BJ (cell line): Measurements from ENCODE around the gene CCDC102A. TPM values are rescaled to one million over a fixed set of nuclear protein-coding genes. Genes with fewer than 3 reads are reported as not detected.
A peak's percentile ranks its signal among the peaks of the same experiment; 100 is the strongest.

ENCODE experiments used
- CTCF ChIA-PET: fragments of 350-600 bp; formaldehyde crosslinking; extraction: SDS; loops from one replicate; lab custom pipeline; 2021; ENCODE audit warnings: antibody characterized with exemption, inconsistent platforms; lab: Yijun Ruan, JAX
- POLR2A ChIA-PET: fragments of 300-600 bp; sonication (Branson Sonifier 250); formaldehyde crosslinking; extraction: SDS; loops from one replicate; lab custom pipeline; 2021; ENCODE audit warnings: antibody characterized with exemption; lab: Charles Lee
- DNase-seq: peaks from one replicate; pipeline ENCODE4 v3.0.0-alpha.2; 2011; ENCODE audit warnings: low read depth
- H3K27me3 ChIP-seq: 2 replicates; pipeline ENCODE4 v1.6.0; 2011; ENCODE audit warnings: low read length; ENCODE audit not compliant: control insufficient read depth, insufficient read depth
- H3K36me3 ChIP-seq: 2 replicates; pipeline ENCODE4 v1.5.1; 2011; ENCODE audit warnings: low read length; ENCODE audit not compliant: control insufficient read depth, insufficient read depth
- H3K4me3 ChIP-seq: 2 replicates; pipeline ENCODE4 v1.5.1; 2011; ENCODE audit warnings: low read depth, mild to moderate bottlenecking, control low read depth, low read length
- polyA plus RNA-seq: library from polyadenylated mRNA; depleted of rRNA; stranded (reverse); fragments of >200 nt; gene quantifications from 2 replicates; pipeline ENCODE4 v1.2.3, GENCODE V29; 2011
- TF ChIP-seq, protein P1 (sequence below): IDR thresholded peaks from 2 replicates; pipeline ENCODE4 v1.5.1; 2011; ENCODE audit warnings: low read depth, mild to moderate bottlenecking, control low read depth, inconsistent platforms, low read length, moderate library complexity; ENCODE audit not compliant: insufficient read depth

The CCDC102A gene
- polyA plus RNA-seq, 1 experiment, result 13.6 TPM

DNA sequence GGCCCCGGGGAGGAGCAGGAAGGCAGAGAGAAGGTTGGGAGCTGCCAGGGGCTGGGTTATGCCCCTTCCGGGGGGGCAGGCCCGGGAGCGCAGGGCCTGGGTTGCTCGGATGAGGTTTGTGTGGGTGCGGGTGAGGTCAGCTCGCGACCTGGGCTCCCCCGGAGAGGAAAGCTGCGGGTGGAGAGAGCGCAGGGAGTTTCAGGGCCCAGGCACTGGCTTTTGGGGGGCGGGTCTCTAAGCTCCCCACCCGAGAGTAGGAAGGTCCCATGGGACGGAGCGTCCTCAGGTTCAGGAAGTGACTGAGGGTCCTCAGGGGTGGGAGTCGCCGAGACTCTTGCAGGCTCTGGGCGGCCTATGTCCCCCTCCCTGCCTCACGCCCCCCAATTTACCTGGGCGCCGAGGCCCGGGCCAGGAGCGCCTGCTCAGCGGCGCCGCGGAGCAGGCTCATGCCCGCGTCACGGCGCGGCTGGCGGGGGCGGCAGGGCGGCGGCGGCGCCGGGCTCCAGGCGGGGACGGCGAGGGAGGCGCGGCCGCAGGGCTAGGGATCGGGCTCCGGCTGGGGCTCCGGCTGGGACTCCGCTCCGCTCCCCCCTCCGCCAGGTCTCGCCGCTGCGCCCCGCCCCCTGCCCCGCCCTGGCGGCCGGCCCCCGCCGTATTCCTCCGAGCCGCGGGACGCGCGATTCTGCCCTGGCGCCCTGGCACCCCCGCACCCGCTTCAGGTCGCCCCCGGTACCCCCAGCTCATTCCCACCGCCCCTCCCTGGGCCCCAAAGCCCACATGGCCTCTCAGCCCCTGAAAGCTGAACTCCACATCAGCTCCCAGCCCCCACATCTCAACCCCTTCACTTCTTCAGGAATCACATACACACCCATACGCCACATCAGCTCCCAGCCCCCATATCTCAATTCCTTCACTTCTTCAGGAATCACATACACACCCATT is 50.2 kb downstream of the CCDC102A start, which contains the start of gene DOK4:
DOK4 (minus strand) TSS at position 578 of the 942 bp plus-strand sequence. CDS start 6,986 bp downstream, outside the sequence.
- ChIA-PET CTCF (interaction anchor here (1.1 to 6.0 kb wide), 7 partner anchors 12 to 69 kb away, joined by 3 to 25 read pairs (median 3); partner anchors contain the start of gene POLR2C), POLR2A (no interaction called here)
- no peaks in the 10 kb centered on the region for H3K36me3 ChIP-seq
- TF ChIP-seq, protein P1, sequence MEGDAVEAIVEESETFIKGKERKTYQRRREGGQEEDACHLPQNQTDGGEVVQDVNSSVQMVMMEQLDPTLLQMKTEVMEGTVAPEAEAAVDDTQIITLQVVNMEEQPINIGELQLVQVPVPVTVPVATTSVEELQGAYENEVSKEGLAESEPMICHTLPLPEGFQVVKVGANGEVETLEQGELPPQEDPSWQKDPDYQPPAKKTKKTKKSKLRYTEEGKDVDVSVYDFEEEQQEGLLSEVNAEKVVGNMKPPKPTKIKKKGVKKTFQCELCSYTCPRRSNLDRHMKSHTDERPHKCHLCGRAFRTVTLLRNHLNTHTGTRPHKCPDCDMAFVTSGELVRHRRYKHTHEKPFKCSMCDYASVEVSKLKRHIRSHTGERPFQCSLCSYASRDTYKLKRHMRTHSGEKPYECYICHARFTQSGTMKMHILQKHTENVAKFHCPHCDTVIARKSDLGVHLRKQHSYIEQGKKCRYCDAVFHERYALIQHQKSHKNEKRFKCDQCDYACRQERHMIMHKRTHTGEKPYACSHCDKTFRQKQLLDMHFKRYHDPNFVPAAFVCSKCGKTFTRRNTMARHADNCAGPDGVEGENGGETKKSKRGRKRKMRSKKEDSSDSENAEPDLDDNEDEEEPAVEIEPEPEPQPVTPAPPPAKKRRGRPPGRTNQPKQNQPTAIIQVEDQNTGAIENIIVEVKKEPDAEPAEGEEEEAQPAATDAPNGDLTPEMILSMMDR, result no peak
- no peak for DNase-seq
- H3K4me3 ChIP-seq, result peak within 1 kb of the TSS; percentile 83
- no peaks in the 10 kb centered on the region for H3K27me3 ChIP-seq

- no peaks in the 10 kb centered on the region for H3K27me3 ChIP-seq
- ChIA-PET CTCF (interaction anchor here (1.1 to 6.0 kb wide), 4 partner anchors 23 to 68 kb away, joined by 3 to 25 read pairs (median 6); partner anchors contain the start of gene POLR2C), POLR2A (no interaction called here)
- H3K36me3 ChIP-seq, result no peaks in the 10 kb centered on the region
- DNase-seq, result no peak
- peak overlapping the region; percentile 83 for H3K4me3 ChIP-seq
- TF ChIP-seq, protein P1, result no peak
Measured at GRCh38 chr16:57485091-57485915, 51.1 kb downstream of the CCDC102A start.

DNA sequence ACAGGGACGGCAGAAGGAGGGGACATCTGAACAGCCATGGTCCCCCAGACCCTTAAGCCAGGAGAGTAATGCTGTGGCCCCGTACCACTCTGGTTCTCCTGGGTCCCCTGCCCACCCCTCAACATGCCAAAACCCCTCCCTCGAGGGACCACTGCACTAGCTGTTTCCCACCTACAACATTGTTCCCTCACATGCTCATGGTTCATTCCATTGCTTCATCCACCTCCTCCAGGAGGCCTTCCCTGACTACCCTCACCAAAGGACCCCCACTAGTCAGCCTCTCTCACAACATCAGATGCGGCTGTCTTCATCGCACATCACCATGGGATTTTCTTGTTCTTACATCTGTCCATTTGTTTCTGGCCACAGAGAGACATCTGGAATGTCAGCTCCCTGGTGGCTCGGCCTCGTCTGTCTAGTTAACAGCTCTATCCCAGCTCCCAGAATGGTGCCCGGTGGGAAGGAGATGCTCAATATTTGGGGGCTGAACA is 51.8 kb downstream of the CCDC102A start:
- H3K4me3 ChIP-seq, result no peak overlapping the region
- TF ChIP-seq, protein P1, result no peak
- no peaks in the 10 kb centered on the region for H3K27me3 ChIP-seq
- H3K36me3 ChIP-seq, result no peaks in the 10 kb centered on the region
- DNase-seq, result no peak
- ChIA-PET POLR2A (no interaction called here), CTCF (interaction anchor here (2.1 to 6.0 kb wide), 2 partner anchors 35 to 67 kb away, joined by 9 to 25 read pairs; no protein-coding TSS in a partner anchor)

DNA sequence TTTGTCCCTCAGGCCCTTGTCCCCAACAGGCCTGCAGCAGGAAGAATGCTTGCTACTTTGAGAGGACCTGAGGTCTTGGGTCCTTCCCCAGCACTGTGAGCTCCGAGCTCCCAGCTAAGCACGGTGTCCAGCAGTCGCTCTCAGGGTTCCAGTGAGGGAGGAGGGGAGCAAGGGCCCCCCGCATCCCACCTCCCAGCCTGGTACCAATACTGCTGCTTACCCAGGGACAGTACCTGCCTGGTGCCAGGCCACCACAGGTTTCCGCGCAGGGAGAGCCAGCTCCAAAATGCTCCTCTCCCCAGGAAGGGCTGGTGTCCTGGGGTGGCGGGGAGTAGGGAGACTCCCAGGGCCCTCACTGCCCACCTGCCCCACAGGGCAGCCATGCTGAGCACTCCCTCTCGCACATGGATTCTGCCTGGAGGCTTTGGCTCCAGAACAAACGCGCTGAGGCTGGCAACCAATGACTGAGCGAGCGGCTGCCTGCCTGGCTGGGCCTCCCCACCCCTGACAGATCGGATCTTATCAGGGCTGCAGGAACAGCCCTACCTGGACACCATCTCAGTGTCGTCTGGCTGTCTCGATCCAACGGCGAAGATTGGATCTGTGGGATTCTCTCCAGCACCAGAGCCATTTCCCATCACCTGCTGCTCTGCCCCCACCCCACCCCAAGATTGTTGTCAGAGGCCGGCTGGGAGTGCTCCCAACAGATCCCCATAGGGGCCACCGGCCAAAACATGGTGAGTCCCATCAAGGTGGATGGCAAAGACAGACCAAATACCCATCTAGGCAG is 52.5 kb downstream of the CCDC102A start:
- Histone ChIP-seq H3K36me3 (no peaks in the 10 kb centered on the region; the same call in 1 of the 2 replicates), H3K4me3 (no peak overlapping the region), H3K27me3 (no peaks in the 10 kb centered on the region)
- ChIA-PET CTCF (interaction anchor here (0.7 kb wide), 1 partner anchor 13 kb away, joined by 3 read pairs; no protein-coding TSS in a partner anchor), POLR2A (no interaction called here)
- DNase-seq, result no peak
- TF ChIP-seq, protein P1, result no peak
